Measurements from ENCODE around the gene SERGEF. TPM values are rescaled to one million over a fixed set of nuclear protein-coding genes. Genes with fewer than 3 reads are reported as not detected.
A peak's percentile ranks its signal among the peaks of the same experiment; 100 is the strongest.

The SERGEF gene
- total and polyA plus RNA-seq, 8 donors: 9.3 to 158 (median 73.5) TPM; not detected in 1

DNA sequence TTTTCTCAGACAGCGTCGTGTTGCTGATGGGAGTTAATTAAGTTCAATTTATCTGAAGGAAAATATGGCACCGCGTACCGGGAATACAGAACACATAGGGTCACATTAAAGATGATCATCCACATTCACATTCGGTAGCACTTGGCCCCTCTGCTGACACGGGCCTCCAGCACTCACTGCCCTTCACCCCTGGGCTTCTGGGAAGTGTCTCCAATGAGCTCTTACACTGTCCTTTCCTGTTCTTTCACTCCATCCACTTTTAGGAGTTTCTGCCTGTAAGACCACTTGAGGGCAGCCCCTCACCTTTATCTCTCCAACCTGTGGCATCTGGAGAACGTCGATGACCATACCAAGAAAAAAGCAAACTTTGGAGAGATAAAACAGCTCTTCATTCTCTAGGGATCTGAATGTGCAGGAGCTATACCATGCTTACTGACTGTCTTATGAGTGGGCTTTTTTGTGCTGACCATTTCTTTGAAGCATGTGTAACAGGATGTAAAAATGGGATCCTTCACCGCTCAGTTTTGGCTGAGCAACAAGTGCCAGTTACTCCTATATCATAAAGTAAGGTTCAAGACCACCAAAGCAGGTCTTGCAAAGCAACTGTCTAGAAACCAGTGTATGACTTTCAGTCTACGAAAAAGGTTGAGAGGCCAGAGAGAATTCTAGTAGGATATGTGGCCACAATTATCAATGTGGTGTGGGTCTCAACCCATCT is 1.1 kb upstream of the SERGEF start:
- DNase-seq: no peak
- peak overlapping the region; percentile 82 to 91 (median 89) for H3K27ac ChIP-seq
- no peaks in the 10 kb centered on the region for H3K36me3 ChIP-seq
- TF ChIP-seq, protein P1, sequence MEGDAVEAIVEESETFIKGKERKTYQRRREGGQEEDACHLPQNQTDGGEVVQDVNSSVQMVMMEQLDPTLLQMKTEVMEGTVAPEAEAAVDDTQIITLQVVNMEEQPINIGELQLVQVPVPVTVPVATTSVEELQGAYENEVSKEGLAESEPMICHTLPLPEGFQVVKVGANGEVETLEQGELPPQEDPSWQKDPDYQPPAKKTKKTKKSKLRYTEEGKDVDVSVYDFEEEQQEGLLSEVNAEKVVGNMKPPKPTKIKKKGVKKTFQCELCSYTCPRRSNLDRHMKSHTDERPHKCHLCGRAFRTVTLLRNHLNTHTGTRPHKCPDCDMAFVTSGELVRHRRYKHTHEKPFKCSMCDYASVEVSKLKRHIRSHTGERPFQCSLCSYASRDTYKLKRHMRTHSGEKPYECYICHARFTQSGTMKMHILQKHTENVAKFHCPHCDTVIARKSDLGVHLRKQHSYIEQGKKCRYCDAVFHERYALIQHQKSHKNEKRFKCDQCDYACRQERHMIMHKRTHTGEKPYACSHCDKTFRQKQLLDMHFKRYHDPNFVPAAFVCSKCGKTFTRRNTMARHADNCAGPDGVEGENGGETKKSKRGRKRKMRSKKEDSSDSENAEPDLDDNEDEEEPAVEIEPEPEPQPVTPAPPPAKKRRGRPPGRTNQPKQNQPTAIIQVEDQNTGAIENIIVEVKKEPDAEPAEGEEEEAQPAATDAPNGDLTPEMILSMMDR (IDR thresholded peaks at IDR 0.05): no peak
- TF ChIP-seq POLR2A (IDR thresholded peaks at IDR 0.05) (no peak), POLR2AphosphoS5 (IDR thresholded peaks at IDR 0.05) (no peak), EP300 (IDR thresholded peaks at IDR 0.05) (no peak)
- H3K9me3 ChIP-seq: no peaks in the 10 kb centered on the region
- WGBS, 5 donors: 19 to 21% (median 20%) methylated on average over 11 of the region's 11 CpGs
- intact Hi-C loops (cut with DNase I; ENCODE audit: low total_unique reads): loop anchor here (10.0 kb wide), 1 partner anchor 91 kb away; the partner anchor contains the start of gene SAAL1
- H3K27me3 ChIP-seq: no peaks in the 10 kb centered on the region
- peaks cover 0 to 18% (median 17%) of the 10 kb centered on the region in 4 donors for H3K4me1 ChIP-seq
- peak overlapping the region; percentile 65 to 79 (median 70) for H3K4me3 ChIP-seq

DNA sequence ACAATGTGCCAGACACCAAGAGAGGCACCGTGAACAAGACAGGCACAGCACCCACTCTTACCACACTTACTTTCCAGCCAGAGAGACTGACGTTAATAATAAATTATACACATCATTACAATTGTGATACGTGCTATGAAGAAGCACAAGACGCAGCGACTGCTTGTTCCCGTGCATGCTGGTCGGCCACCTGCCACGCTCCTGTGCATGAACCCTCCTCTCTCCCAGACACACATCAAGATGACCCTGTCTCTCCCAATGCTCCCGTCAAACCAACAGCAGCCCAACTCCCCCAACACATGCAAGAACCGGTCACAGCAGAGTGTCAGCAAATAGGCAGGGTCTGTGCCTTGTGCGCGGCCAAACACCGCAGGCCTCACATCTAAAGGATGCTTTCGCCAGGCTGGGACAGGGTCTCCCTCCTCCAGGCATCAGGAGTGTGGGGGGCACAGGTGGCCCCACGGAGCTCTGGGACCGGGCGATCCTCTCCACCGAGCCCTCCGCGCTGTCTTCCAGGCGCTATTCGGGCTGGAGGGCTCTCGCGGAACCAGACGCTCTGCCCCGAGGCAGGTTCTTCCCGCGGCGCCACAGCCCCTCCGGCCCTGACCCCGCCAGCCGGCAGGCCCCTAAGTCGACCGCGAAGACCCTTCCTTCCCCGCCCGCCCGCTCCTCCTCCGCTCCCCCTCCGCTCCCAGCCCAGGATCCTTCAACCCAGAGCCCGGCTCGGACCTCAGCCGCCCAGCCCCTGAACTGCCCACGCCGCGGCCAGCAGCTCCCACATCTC is 533 bp downstream of the SERGEF start:
- no peaks in the 10 kb centered on the region for H3K9me3 ChIP-seq
- TF ChIP-seq, protein P1 (IDR thresholded peaks at IDR 0.05): no peak
- TF ChIP-seq EP300 (IDR thresholded peaks at IDR 0.05) (no peak), POLR2A (IDR thresholded peaks at IDR 0.05) (no peak), POLR2AphosphoS5 (IDR thresholded peaks at IDR 0.05) (no peak)
- WGBS, 5 donors: 6 to 20% (median 7%) methylated on average over 13 to 46 of the region's 46 CpGs
- H3K36me3 ChIP-seq: peaks cover 0 to 6% (median 0%) of the 10 kb centered on the region in 4 donors
- peak; percentile 27 to 56 for DNase-seq
- H3K4me1 ChIP-seq: peaks cover 0 to 18% (median 17%) of the 10 kb centered on the region in 4 donors
- H3K4me3 ChIP-seq: peak overlapping the region; percentile 65 to 79 (median 70)
- peak overlapping the region; percentile 82 to 91 (median 89) for H3K27ac ChIP-seq
- intact Hi-C loops (cut with DNase I; ENCODE audit: low total_unique reads): loop anchor here (10.0 kb wide), 1 partner anchor 92 kb away; the partner anchor contains the start of gene SAAL1
- H3K27me3 ChIP-seq: no peaks in the 10 kb centered on the region

DNA sequence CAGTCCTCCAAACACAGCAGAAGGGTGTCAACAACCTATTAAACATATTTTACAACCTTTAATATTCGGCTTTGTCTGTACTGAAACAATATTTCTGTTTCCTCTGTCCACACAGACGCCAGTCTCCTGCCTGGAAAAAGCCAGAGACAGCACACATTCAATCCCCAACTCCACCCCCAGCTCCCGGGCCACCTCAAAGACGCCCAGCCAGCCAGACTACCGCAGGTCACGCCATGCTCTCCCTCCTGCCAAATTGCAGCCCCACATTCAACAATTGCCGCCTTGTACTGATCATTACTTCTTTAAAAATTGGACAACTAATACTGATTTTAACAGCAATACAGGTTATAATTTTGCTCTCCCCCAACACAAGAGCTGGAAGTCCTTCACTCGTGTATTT is 1.2 kb downstream of the SERGEF start:
- WGBS, 5 donors: 68 to 87% (median 72%) methylated on average over 8 of the region's 8 CpGs
- TF ChIP-seq POLR2AphosphoS5 (IDR thresholded peaks at IDR 0.05) (no peak), POLR2A (IDR thresholded peaks at IDR 0.05) (no peak), EP300 (IDR thresholded peaks at IDR 0.05) (no peak)
- TF ChIP-seq, protein P1 (IDR thresholded peaks at IDR 0.05): no peak

DNA sequence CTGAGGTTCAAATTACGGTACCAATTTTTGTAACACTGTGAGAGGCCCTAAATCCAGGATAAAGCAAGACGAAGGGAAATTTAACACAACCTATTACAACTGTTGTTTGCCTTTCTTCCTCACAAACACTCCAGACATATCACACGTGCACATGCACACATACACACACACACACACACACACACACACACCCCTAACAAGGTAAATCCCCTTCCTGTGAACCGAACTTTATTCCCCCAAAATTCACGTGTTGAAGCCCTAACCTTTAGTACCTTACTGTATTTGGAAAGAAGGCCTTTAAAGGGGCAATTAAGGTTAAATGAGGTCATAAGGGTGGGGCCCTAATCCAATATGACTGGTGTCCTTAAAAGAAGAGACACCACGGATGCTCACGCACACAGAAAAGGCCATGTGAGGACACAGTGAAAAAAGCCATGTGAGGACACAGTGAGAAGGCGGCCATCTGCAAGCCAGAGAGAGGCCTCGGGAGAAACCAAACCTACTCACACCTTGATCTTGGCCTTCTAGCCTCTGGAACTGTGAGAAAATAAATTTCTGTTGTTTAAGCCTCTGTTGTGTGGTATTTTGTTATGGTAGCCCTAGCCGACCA is 1.8 kb downstream of the SERGEF start:
- 86 to 92% (median 88%) methylated on average over 10 of the region's 10 CpGs for WGBS, 5 donors

More for the DNA sequence above, 1.2 kb downstream of the SERGEF start:
- no peak for DNase-seq
- peak overlapping the region in 3 of 4 donors; percentile 65 to 73 (median 68) for H3K4me3 ChIP-seq
- H3K9me3 ChIP-seq: no peaks in the 10 kb centered on the region
- intact Hi-C loops (cut with DNase I; ENCODE audit: low total_unique reads): loop anchor here (10.0 kb wide), 1 partner anchor 93 kb away; the partner anchor contains the start of gene SAAL1
- H3K27ac ChIP-seq: peak overlapping the region in 1 of 5 donors; percentile 90
- H3K4me1 ChIP-seq: peaks cover 0 to 18% (median 17%) of the 10 kb centered on the region in 4 donors
- no peaks in the 10 kb centered on the region for H3K27me3 ChIP-seq
- peaks cover 0 to 13% (median 5%) of the 10 kb centered on the region in 4 donors for H3K36me3 ChIP-seq

More for the DNA sequence above, 1.8 kb downstream of the SERGEF start:
- H3K4me1 ChIP-seq: peaks cover 0 to 18% (median 17%) of the 10 kb centered on the region in 4 donors
- intact Hi-C loops (cut with DNase I; ENCODE audit: low total_unique reads): loop anchor here (10.0 kb wide), 1 partner anchor 94 kb away; the partner anchor contains the start of gene SAAL1
- H3K27ac ChIP-seq: peak overlapping the region in 1 of 5 donors; percentile 90
- H3K36me3 ChIP-seq: peaks cover 5 to 18% (median 10%) of the 10 kb centered on the region in 4 donors
- H3K4me3 ChIP-seq: no peak overlapping the region
- no peak for DNase-seq
- TF ChIP-seq EP300 (IDR thresholded peaks at IDR 0.05) (no peak), POLR2A (IDR thresholded peaks at IDR 0.05) (no peak), POLR2AphosphoS5 (IDR thresholded peaks at IDR 0.05) (no peak)
- TF ChIP-seq, protein P1 (IDR thresholded peaks at IDR 0.05): no peak
- no peaks in the 10 kb centered on the region for H3K27me3 ChIP-seq
- H3K9me3 ChIP-seq: no peaks in the 10 kb centered on the region
